Kidney epithelial cell (primary cell): ENCODE measurements around the gene GLO1. TPM values are rescaled to one million over a fixed set of nuclear protein-coding genes. Genes with fewer than 3 reads are reported as not detected.
"Not testable (repeated sequence)": the region's sequence is repeated elsewhere in the genome, so short reads cannot be mapped to it uniquely, and the experiment has no call there.

ENCODE experiments used
- DNase-seq: peaks from one replicate; pipeline ENCODE4 v3.0.0-alpha.2; 2010; ENCODE audit warnings: low read depth
- H3K27me3 ChIP-seq: 2 replicates; pipeline ENCODE4 v1.6.0; 2011; ENCODE audit warnings: low read length; ENCODE audit not compliant: control insufficient read depth, insufficient read depth
- H3K36me3 ChIP-seq: 2 replicates; pipeline ENCODE4 v1.5.1; 2011; ENCODE audit warnings: low read length; ENCODE audit not compliant: control insufficient read depth, insufficient read depth
- H3K4me3 ChIP-seq: 2 replicates; pipeline ENCODE4 v1.5.1; 2011; ENCODE audit warnings: low read depth, mild to moderate bottlenecking, control low read depth, low read length
- total RNA-seq: library from RNA; depleted of rRNA; stranded (reverse); fragments of >200 nt; gene quantifications from 2 replicates; pipeline ENCODE4 v1.2.3, GENCODE V29; 2015
- TF ChIP-seq, protein P1 (sequence below): IDR thresholded peaks from 2 replicates; pipeline ENCODE4 v1.5.1; 2011; ENCODE audit warnings: mild to moderate bottlenecking, moderate library complexity, low read length, control low read depth, inconsistent platforms; ENCODE audit not compliant: insufficient read depth, poor library complexity, severe bottlenecking

GLO1 gene
- total RNA-seq, 1 donor from 2014 or later: 195 TPM

GRCh38 chr6:38703949-38704590 is 1.1 kb upstream of the GLO1 start:
- Histone ChIP-seq H3K27me3 (no peaks in the 10 kb centered on the region), H3K36me3 (no peaks in the 10 kb centered on the region), H3K4me3 (no peak overlapping the region)
- TF ChIP-seq, protein P1, sequence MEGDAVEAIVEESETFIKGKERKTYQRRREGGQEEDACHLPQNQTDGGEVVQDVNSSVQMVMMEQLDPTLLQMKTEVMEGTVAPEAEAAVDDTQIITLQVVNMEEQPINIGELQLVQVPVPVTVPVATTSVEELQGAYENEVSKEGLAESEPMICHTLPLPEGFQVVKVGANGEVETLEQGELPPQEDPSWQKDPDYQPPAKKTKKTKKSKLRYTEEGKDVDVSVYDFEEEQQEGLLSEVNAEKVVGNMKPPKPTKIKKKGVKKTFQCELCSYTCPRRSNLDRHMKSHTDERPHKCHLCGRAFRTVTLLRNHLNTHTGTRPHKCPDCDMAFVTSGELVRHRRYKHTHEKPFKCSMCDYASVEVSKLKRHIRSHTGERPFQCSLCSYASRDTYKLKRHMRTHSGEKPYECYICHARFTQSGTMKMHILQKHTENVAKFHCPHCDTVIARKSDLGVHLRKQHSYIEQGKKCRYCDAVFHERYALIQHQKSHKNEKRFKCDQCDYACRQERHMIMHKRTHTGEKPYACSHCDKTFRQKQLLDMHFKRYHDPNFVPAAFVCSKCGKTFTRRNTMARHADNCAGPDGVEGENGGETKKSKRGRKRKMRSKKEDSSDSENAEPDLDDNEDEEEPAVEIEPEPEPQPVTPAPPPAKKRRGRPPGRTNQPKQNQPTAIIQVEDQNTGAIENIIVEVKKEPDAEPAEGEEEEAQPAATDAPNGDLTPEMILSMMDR: no peak
- DNase-seq: no peak

DNA sequence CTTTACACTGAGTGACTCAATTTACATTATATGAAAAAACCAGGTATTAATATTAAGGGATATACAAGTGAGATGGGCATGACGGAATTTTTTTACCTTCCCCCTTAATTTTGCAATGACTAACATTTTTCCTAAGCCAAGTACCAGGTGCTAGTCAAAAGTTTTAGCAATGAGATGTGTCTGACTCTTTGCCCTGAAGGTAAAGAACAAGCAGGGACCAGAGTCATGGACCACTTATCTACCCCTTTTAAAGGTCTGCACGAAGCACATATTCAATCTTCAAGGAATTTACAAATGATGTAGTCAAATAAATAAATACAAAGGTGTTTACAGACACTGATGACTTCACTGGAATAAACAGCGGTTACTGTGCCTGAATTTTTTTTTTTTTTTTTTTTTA is 1.4 kb downstream of the GLO1 start:
- no peak for DNase-seq
- Histone ChIP-seq H3K27me3 (no peaks in the 10 kb centered on the region), H3K36me3 (no peaks in the 10 kb centered on the region), H3K4me3 (no peak overlapping the region)
- TF ChIP-seq, protein P1: no peak

GRCh38 chr6:38699702-38700101 is 3.2 kb downstream of the GLO1 start:
- not testable (repeated sequence) for DNase-seq, H3K36me3 ChIP-seq, H3K4me3 ChIP-seq, H3K27me3 ChIP-seq

DNA sequence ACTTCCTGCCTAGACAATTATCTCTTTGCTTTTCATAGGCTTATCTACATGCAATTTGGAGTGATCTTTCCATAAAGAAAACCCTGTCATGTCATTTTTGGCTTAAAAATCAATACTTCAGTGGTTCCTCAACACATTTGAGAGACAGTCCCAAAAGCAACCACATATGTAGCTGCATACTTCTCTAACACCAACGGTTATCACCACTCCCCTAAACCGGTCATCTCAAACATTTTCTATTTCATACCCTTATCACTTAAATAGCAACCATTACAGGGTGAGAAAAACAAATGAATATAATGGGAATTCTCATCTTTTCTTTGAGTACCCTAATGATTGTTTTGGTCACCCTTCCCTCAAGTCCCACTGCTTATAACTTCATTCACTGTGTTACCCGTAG is 5.1 kb downstream of the GLO1 start:
- Histone ChIP-seq H3K4me3 (no peak overlapping the region), H3K36me3 (no peaks in the 10 kb centered on the region), H3K27me3 (no peaks in the 10 kb centered on the region)
- DNase-seq: no peak
- TF ChIP-seq, protein P1: no peak

GRCh38 chr6:38696345-38696744 is 6.6 kb downstream of the GLO1 start:
- no peaks in the 10 kb centered on the region for H3K36me3 ChIP-seq
- no peaks in the 10 kb centered on the region for H3K27me3 ChIP-seq
- TF ChIP-seq, protein P1: no peak

GRCh38 chr6:38695933-38696332 is 7.0 kb downstream of the GLO1 start:
- Histone ChIP-seq H3K27me3 (no peaks in the 10 kb centered on the region), H3K36me3 (no peaks in the 10 kb centered on the region), H3K4me3 (no peak overlapping the region)
- no peak for DNase-seq
- TF ChIP-seq, protein P1: no peak

More at GRCh38 chr6:38696345-38696744, 6.6 kb downstream of the GLO1 start:
- no peak for DNase-seq
- H3K4me3 ChIP-seq: no peak overlapping the region
